ENCODE measurements around the gene JAK2.
"Not testable (repeated sequence)": the region's sequence is repeated elsewhere in the genome, so short reads cannot be mapped to it uniquely, and the experiment has no call there.

JAK2 gene

GRCh38 chr9:4937446-4937845, 47.6 kb upstream of the JAK2 start:
- H4K20me1 ChIP-seq (ENCODE audit: low read depth, low read length): no peaks in the 10 kb centered on the region
- no peaks in the 10 kb centered on the region for H3K9me3 ChIP-seq (ENCODE audit: insufficient read depth, low read length)
- H3K27me3 ChIP-seq (ENCODE audit: low read length): no peaks in the 10 kb centered on the region
- no peak overlapping the region for H3K27ac ChIP-seq (ENCODE audit: low read depth, low read length)
- no peaks in the 10 kb centered on the region for H3K36me3 ChIP-seq (ENCODE audit: low read length)
- no peaks in the 10 kb centered on the region for H3K79me2 ChIP-seq (ENCODE audit: insufficient read depth, low read length)
- H2AFZ ChIP-seq (ENCODE audit: low read depth, low read length, severe bottlenecking): no peak overlapping the region
- H3K9ac ChIP-seq (ENCODE audit: low read length): no peak overlapping the region
- TF ChIP-seq CTCF (IDR thresholded peaks at IDR 0.05; ENCODE audit: insufficient read depth, low read length, poor library complexity, severe bottlenecking): no peak
- TF ChIP-seq EZH2phosphoT487 (conservative IDR thresholded peaks at IDR 0.05; ENCODE audit: low read length): no peak
- no peaks in the 10 kb centered on the region for H3F3A ChIP-seq (ENCODE audit: insufficient read depth)
- no peaks in the 10 kb centered on the region for H3K9me2 ChIP-seq (replicated peaks; ENCODE audit: insufficient read depth, low read length)
- H3K4me2 ChIP-seq (ENCODE audit: low read depth, low read length, poor library complexity, severe bottlenecking): no peak overlapping the region
- no peak overlapping the region for H3K4me3 ChIP-seq (ENCODE audit: insufficient read depth, low read length, poor library complexity, severe bottlenecking)

- H4K20me1 ChIP-seq (ENCODE audit: low read depth, low read length): no peaks in the 10 kb centered on the region
- H2AFZ ChIP-seq (ENCODE audit: low read depth, low read length, severe bottlenecking): no peak overlapping the region
- no peaks in the 10 kb centered on the region for H3K36me3 ChIP-seq (ENCODE audit: low read length)
- H3K4me3 ChIP-seq (ENCODE audit: insufficient read depth, low read length, poor library complexity, severe bottlenecking): no peak overlapping the region
- H3K9me2 ChIP-seq (replicated peaks; ENCODE audit: insufficient read depth, low read length): no peaks in the 10 kb centered on the region
- H3K27me3 ChIP-seq (ENCODE audit: low read length): no peaks in the 10 kb centered on the region
- H3F3A ChIP-seq (ENCODE audit: insufficient read depth): no peaks in the 10 kb centered on the region
- H3K79me2 ChIP-seq (ENCODE audit: insufficient read depth, low read length): no peaks in the 10 kb centered on the region
- no peaks in the 10 kb centered on the region for H3K9me3 ChIP-seq (ENCODE audit: insufficient read depth, low read length)
- TF ChIP-seq EZH2phosphoT487 (conservative IDR thresholded peaks at IDR 0.05; ENCODE audit: low read length): no peak
- TF ChIP-seq CTCF (IDR thresholded peaks at IDR 0.05; ENCODE audit: insufficient read depth, low read length, poor library complexity, severe bottlenecking): no peak
- H3K4me2 ChIP-seq (ENCODE audit: low read depth, low read length, poor library complexity, severe bottlenecking): no peak overlapping the region
- H3K9ac ChIP-seq (ENCODE audit: low read length): no peak overlapping the region
- no peak overlapping the region for H3K27ac ChIP-seq (ENCODE audit: low read depth, low read length)
Measured at GRCh38 chr9:4938496-4938895, 46.6 kb upstream of the JAK2 start.

GRCh38 chr9:4939118-4939561, 45.9 kb upstream of the JAK2 start:
- Histone ChIP-seq H3K9me3 (ENCODE audit: insufficient read depth, low read length) (no peaks in the 10 kb centered on the region), H3K27ac (ENCODE audit: low read depth, low read length) (no peak overlapping the region), H4K20me1 (ENCODE audit: low read depth, low read length) (no peaks in the 10 kb centered on the region), H3K9ac (ENCODE audit: low read length) (no peak overlapping the region), H3K4me3 (ENCODE audit: insufficient read depth, low read length, poor library complexity, severe bottlenecking) (no peak overlapping the region), H3F3A (ENCODE audit: insufficient read depth) (no peaks in the 10 kb centered on the region), H3K9me2 (replicated peaks; ENCODE audit: insufficient read depth, low read length) (no peaks in the 10 kb centered on the region), H3K27me3 (ENCODE audit: low read length) (no peaks in the 10 kb centered on the region), H3K79me2 (ENCODE audit: insufficient read depth, low read length) (no peaks in the 10 kb centered on the region), H3K4me2 (ENCODE audit: low read depth, low read length, poor library complexity, severe bottlenecking) (no peak overlapping the region), H3K36me3 (ENCODE audit: low read length) (no peaks in the 10 kb centered on the region), H2AFZ (ENCODE audit: low read depth, low read length, severe bottlenecking) (no peak overlapping the region)
- no peak for TF ChIP-seq EZH2phosphoT487 (conservative IDR thresholded peaks at IDR 0.05; ENCODE audit: low read length)
- no peak for TF ChIP-seq CTCF (IDR thresholded peaks at IDR 0.05; ENCODE audit: insufficient read depth, low read length, poor library complexity, severe bottlenecking)

GRCh38 chr9:4942042-4942691, 42.9 kb upstream of the JAK2 start:
- not testable (repeated sequence) for H3K27ac ChIP-seq (ENCODE audit: low read depth, low read length); H3K4me3 ChIP-seq (ENCODE audit: insufficient read depth, low read length, poor library complexity, severe bottlenecking); H3K9me3 ChIP-seq (ENCODE audit: insufficient read depth, low read length); H3K9ac ChIP-seq (ENCODE audit: low read length); H4K20me1 ChIP-seq (ENCODE audit: low read depth, low read length); H2AFZ ChIP-seq (ENCODE audit: low read depth, low read length, severe bottlenecking); H3K36me3 ChIP-seq (ENCODE audit: low read length); H3K4me2 ChIP-seq (ENCODE audit: low read depth, low read length, poor library complexity, severe bottlenecking); H3K27me3 ChIP-seq (ENCODE audit: low read length); H3K79me2 ChIP-seq (ENCODE audit: insufficient read depth, low read length); H3K9me2 ChIP-seq (replicated peaks; ENCODE audit: insufficient read depth, low read length); H3F3A ChIP-seq (ENCODE audit: insufficient read depth)
